HepG2 (cell line): ENCODE data around the gene EGLN1. TPM values are rescaled to one million over a fixed set of nuclear protein-coding genes. Genes with fewer than 3 reads are reported as not detected.

Experiments
- ATAC-seq: fragments of 200-7000 bp; cut with Tn5 transposase; 3 replicates; pipeline ENCODE4 v1.9.1; 2020; ENCODE audit warnings: mild to moderate bottlenecking, moderate library complexity
- BruUV-seq: library from RNA; stranded (reverse); fragments of 400-500 nt; replicated peaks from 2 replicates; lab custom pipeline; 2021; lab: Mats Ljungman, UMichigan
- CTCF ChIA-PET: fragments of 300-600 bp; formaldehyde crosslinking; extraction: SDS; loops from one replicate; lab custom pipeline; 2021; ENCODE audit warnings: low total read pairs, inconsistent platforms, low intra/inter-chr PET ratio; lab: Yijun Ruan, JAX
- POLR2A ChIA-PET: fragments of 350-600 bp; sonication (Branson Sonifier 250); formaldehyde crosslinking; loops from one replicate; lab custom pipeline; 2020; ENCODE audit warnings: antibody characterized with exemption, inconsistent platforms; lab: Yijun Ruan, JAX
- DNase-seq: peaks from one replicate; pipeline ENCODE4 v3.0.0-alpha.2; 2015; ENCODE audit warnings: low spot score
- FAIRE-seq: peaks from 3 replicates; lab custom pipeline; 2011; peaks lifted over from hg19 to GRCh38; lab: Jason Lieb, UNC
- H2AFZ ChIP-seq: one replicate; pipeline ENCODE4 v1.6.1; 2011; ENCODE audit warnings: low read length, inconsistent platforms
- H3K27ac ChIP-seq: fragments of 300-600 bp; 3 replicates; pipeline ENCODE4 v1.8.0; 2011; ENCODE audit warnings: mixed run types, mild to moderate bottlenecking, mixed read lengths, low read length, inconsistent platforms; ENCODE audit not compliant: insufficient read depth; ENCODE audit errors: extremely low read length
- H3K27me3 ChIP-seq, 2 experiments: fragments of 200-600 bp in 1 of 2; 2 replicates in 1 of 2; 3 replicates in 1 of 2; pipeline versions ENCODE4 v1.6.0 to v1.8.0; 2011; ENCODE audit warnings: low read length in 2 of 2, mild to moderate bottlenecking in 2 of 2, moderate library complexity in 2 of 2, inconsistent platforms in 1 of 2; ENCODE audit not compliant: insufficient read depth in 2 of 2, control insufficient read depth in 1 of 2
- H3K36me3 ChIP-seq, 2 experiments: fragments of 200-600 bp in 1 of 2; replicated peaks in 1 of 2; 2 replicates in 1 of 2; 3 replicates in 1 of 2; pipeline versions ENCODE4 v1.5.1 to v1.8.0; 2011; ENCODE audit warnings: low read length in 2 of 2, inconsistent platforms in 1 of 2; ENCODE audit not compliant: insufficient read depth in 2 of 2, control insufficient read depth in 1 of 2
- H3K4me1 ChIP-seq: 2 replicates; pipeline ENCODE4 v1.5.1; 2012; ENCODE audit warnings: low read length, inconsistent platforms; ENCODE audit not compliant: insufficient read depth
- H3K4me2 ChIP-seq: 2 replicates; pipeline ENCODE4 v1.6.0; 2011; ENCODE audit warnings: low read depth, low read length, inconsistent platforms
- H3K4me3 ChIP-seq, 3 experiments: fragments of 200-600 bp in 1 of 3; sonication (generic), shearing (Covaris generic) in 1 of 3; replicated peaks in 1 of 3; 2 replicates each; pipeline ENCODE4 v1.5.1; 2011 to 2016; ENCODE audit warnings: low read length in 3 of 3, inconsistent platforms in 2 of 3, low read depth in 2 of 3, mild to moderate bottlenecking in 2 of 3, control low read depth in 1 of 3, mixed read lengths in 1 of 3; ENCODE audit not compliant: insufficient read depth in 1 of 3
- H3K79me2 ChIP-seq: one replicate; pipeline ENCODE4 v1.6.1; 2011; ENCODE audit warnings: low read length, inconsistent platforms; ENCODE audit not compliant: insufficient read depth
- H3K9ac ChIP-seq: 2 replicates; pipeline ENCODE4 v1.6.0; 2011; ENCODE audit warnings: mild to moderate bottlenecking, low read depth, low read length, inconsistent platforms; ENCODE audit not compliant: insufficient read depth
- H3K9me3 ChIP-seq: 2 replicates; pipeline ENCODE4 v1.5.1; 2012; ENCODE audit warnings: mild to moderate bottlenecking, low read length
- H4K20me1 ChIP-seq: 2 replicates; pipeline ENCODE4 v1.6.0; 2011; ENCODE audit warnings: inconsistent platforms, mild to moderate bottlenecking, low read length, moderate library complexity; ENCODE audit not compliant: insufficient read depth
- CCAR2 ChIP-seq: fragments of 200-400 bp; formaldehyde crosslinking; optimal IDR thresholded peaks from 2 replicates; pipeline ENCODE3; 2018; ENCODE audit warnings: low read depth, mild to moderate bottlenecking, low read length, moderate library complexity
- GATAD2A ChIP-seq: IDR thresholded peaks from 2 replicates; pipeline ENCODE4 v1.6.1; 2016
- HMG20A ChIP-seq: IDR thresholded peaks from 2 replicates; pipeline ENCODE4 v1.6.1; 2016; ENCODE audit warnings: borderline replicate concordance
- KDM3A ChIP-seq: IDR thresholded peaks from 2 replicates; pipeline ENCODE4 v1.6.1; 2018; ENCODE audit warnings: low read depth, missing compliant biosample characterization
- MAF1 ChIP-seq: sonication (generic); formaldehyde crosslinking; IDR thresholded peaks from 2 replicates; pipeline ENCODE4 v1.5.0; 2020; ENCODE audit warnings: missing genetic modification reagents, borderline replicate concordance
- NFIB ChIP-seq: sonication (generic); formaldehyde crosslinking; IDR thresholded peaks from 2 replicates; pipeline ENCODE4 v1.9.0; 2021; ENCODE audit warnings: missing genetic modification reagents, mild to moderate bottlenecking, borderline replicate concordance
- NFKBIZ ChIP-seq: IDR thresholded peaks from 2 replicates; pipeline ENCODE4 v1.6.1; 2018; ENCODE audit warnings: missing genetic modification reagents, missing compliant biosample characterization
- PAF1 ChIP-seq: IDR thresholded peaks from 2 replicates; pipeline ENCODE4 v1.6.1; 2016; ENCODE audit warnings: missing genetic modification reagents, missing compliant biosample characterization
- PHB2 ChIP-seq: fragments of 450-650 bp; IDR thresholded peaks from 2 replicates; pipeline ENCODE4 v1.6.1; 2018; ENCODE audit not compliant: partially characterized antibody
- RAD51 ChIP-seq: fragments of 450-650 bp; IDR thresholded peaks from 2 replicates; pipeline ENCODE4 v1.6.1; 2016; ENCODE audit warnings: borderline replicate concordance
- RXRB ChIP-seq: IDR thresholded peaks from 2 replicates; pipeline ENCODE4 v1.6.1; 2016; ENCODE audit warnings: borderline replicate concordance, missing genetic modification reagents, missing compliant biosample characterization
- ZFP1 ChIP-seq: IDR thresholded peaks from 2 replicates; pipeline ENCODE4 v1.6.1; 2016
- ZNF256 ChIP-seq: sonication (generic); formaldehyde crosslinking; conservative IDR thresholded peaks from 2 replicates; pipeline ENCODE4 v1.4.0; 2020; ENCODE audit warnings: missing genetic modification reagents
- ZSCAN21 ChIP-seq: sonication (generic); formaldehyde crosslinking; IDR thresholded peaks from 2 replicates; pipeline ENCODE4 v1.8.0; 2022; ENCODE audit warnings: mild to moderate bottlenecking, missing genetic modification reagents, moderate library complexity, borderline replicate concordance
- ZXDC ChIP-seq: sonication (generic); formaldehyde crosslinking; IDR thresholded peaks from 2 replicates; pipeline ENCODE4 v1.5.0; 2020; ENCODE audit warnings: mild to moderate bottlenecking, missing genetic modification reagents
- WGBS: methylation state at CpG from one replicate; pipeline ENCODE4 v1.1.6; 2017; ENCODE audit warnings: low lambda C conversion rate; 5-methylcytosine and 5-hydroxymethylcytosine counted together
- in situ Hi-C: cut with HindIII; loops from 2 replicates; pipeline ENCODE4 v1.10.0; 2017; ENCODE audit warnings: low pct_unique_long_range_greater_than_20kb; ENCODE audit not compliant: extremely low pct_ligation_motif_present
- intact Hi-C: fragments of 100-400 bp; cut with micrococcal nuclease; formaldehyde crosslinking; loops from one replicate; pipeline ENCODE4 v1.10.0; 2022; ENCODE audit not compliant: unreplicated experiment
- polyA plus RNA-seq, 8 experiments: library from polyadenylated mRNA; depleted of rRNA in 3 of 8; stranded (reverse) in 7 of 8; unstranded in 1 of 8; fragments of >200 nt; fragmentation: Illumina TruSeq in 4 of 8; extraction: Trizol in 4 of 8; gene quantifications; 2 replicates each; pipeline versions ENCODE4 v1.2.1 to v1.2.3, GENCODE V29; 2011 to 2016; ENCODE audit warnings: low read depth in 4 of 8, missing spikeins in 1 of 8, mixed read lengths in 1 of 8; ENCODE audit not compliant: insufficient read depth in 1 of 8
- total RNA-seq, 5 experiments: library from RNA; depleted of rRNA; stranded (reverse); fragments of >200 nt; fragmentation: Illumina TruSeq; extraction: Trizol; gene quantifications; 2 replicates each; pipeline ENCODE4 v1.2.3, GENCODE V29; 2016; ENCODE audit warnings: low read depth in 1 of 5
- TF ChIP-seq, protein P1 (sequence below): sonication (generic); formaldehyde crosslinking; IDR thresholded peaks from 2 replicates; pipeline ENCODE4; 2020; ENCODE audit warnings: missing genetic modification reagents, mild to moderate bottlenecking, borderline replicate concordance
- TF ChIP-seq, protein P2 (sequence below): sonication (generic); formaldehyde crosslinking; IDR thresholded peaks from 2 replicates; pipeline ENCODE4 v1.4.0; 2020; ENCODE audit warnings: missing genetic modification reagents

Gene EGLN1
- total and polyA plus RNA-seq, 2 of the 13 experiments (the other 11 are each of a cell fraction or from before 2014, with no cell fraction given) = 34.4 to 44.1 TPM

DNA sequence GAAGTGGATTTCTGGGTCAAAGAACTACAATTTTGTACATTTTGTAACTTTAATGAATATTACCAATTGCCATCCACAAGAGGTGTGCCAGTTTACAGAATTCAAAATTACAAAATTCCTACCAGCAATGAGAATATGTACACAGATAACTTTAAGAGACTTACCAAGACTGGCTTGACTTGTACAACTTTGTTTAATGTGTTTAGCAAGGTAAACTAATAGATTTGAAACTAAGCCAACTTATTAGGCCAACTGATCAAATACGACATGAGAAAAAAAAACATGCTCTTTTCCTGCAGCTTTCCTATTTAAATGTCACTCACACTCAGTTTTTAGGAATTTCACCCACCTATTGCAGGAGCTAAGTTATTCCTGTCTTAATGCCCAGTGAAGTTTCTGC, 95.8 kb downstream of the EGLN1 start (continued):
- TF ChIP-seq ZXDC (CRISPR knock-in tag) (no peak), ZSCAN21 (CRISPR knock-in tag) (no peak), ZNF256 (CRISPR knock-in tag) (no peak), GATAD2A (CRISPR knock-in tag) (no peak), CCAR2 (no peak), RAD51 (no peak), HMG20A (CRISPR knock-in tag) (no peak)
- TF ChIP-seq, protein P1, sequence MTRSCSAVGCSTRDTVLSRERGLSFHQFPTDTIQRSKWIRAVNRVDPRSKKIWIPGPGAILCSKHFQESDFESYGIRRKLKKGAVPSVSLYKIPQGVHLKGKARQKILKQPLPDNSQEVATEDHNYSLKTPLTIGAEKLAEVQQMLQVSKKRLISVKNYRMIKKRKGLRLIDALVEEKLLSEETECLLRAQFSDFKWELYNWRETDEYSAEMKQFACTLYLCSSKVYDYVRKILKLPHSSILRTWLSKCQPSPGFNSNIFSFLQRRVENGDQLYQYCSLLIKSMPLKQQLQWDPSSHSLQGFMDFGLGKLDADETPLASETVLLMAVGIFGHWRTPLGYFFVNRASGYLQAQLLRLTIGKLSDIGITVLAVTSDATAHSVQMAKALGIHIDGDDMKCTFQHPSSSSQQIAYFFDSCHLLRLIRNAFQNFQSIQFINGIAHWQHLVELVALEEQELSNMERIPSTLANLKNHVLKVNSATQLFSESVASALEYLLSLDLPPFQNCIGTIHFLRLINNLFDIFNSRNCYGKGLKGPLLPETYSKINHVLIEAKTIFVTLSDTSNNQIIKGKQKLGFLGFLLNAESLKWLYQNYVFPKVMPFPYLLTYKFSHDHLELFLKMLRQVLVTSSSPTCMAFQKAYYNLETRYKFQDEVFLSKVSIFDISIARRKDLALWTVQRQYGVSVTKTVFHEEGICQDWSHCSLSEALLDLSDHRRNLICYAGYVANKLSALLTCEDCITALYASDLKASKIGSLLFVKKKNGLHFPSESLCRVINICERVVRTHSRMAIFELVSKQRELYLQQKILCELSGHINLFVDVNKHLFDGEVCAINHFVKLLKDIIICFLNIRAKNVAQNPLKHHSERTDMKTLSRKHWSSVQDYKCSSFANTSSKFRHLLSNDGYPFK (CRISPR knock-in tag) = no peak

- FAIRE-seq = no peak
- CTCF ChIA-PET = no interaction called here
- BruUV-seq = no TSS peak
- TF ChIP-seq MAF1 (CRISPR knock-in tag) (no peak), PHB2 (no peak), NFIB (CRISPR knock-in tag) (no peak), NFKBIZ (CRISPR knock-in tag) (no peak), RXRB (CRISPR knock-in tag) (no peak), KDM3A (CRISPR knock-in tag) (no peak), PAF1 (CRISPR knock-in tag) (no peak), ZFP1 (no peak)
- TF ChIP-seq, protein P2, sequence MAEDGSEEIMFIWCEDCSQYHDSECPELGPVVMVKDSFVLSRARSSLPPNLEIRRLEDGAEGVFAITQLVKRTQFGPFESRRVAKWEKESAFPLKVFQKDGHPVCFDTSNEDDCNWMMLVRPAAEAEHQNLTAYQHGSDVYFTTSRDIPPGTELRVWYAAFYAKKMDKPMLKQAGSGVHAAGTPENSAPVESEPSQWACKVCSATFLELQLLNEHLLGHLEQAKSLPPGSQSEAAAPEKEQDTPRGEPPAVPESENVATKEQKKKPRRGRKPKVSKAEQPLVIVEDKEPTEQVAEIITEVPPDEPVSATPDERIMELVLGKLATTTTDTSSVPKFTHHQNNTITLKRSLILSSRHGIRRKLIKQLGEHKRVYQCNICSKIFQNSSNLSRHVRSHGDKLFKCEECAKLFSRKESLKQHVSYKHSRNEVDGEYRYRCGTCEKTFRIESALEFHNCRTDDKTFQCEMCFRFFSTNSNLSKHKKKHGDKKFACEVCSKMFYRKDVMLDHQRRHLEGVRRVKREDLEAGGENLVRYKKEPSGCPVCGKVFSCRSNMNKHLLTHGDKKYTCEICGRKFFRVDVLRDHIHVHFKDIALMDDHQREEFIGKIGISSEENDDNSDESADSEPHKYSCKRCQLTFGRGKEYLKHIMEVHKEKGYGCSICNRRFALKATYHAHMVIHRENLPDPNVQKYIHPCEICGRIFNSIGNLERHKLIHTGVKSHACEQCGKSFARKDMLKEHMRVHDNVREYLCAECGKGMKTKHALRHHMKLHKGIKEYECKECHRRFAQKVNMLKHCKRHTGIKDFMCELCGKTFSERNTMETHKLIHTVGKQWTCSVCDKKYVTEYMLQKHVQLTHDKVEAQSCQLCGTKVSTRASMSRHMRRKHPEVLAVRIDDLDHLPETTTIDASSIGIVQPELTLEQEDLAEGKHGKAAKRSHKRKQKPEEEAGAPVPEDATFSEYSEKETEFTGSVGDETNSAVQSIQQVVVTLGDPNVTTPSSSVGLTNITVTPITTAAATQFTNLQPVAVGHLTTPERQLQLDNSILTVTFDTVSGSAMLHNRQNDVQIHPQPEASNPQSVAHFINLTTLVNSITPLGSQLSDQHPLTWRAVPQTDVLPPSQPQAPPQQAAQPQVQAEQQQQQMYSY (CRISPR knock-in tag) = no peak
Measured at GRCh38 chr1:231324660-231325059, 97.4 kb downstream of the EGLN1 start.

More at GRCh38 chr1:231324660-231325059, 97.4 kb downstream of the EGLN1 start:
- POLR2A ChIA-PET = no interaction called here
- Histone ChIP-seq H4K20me1 (no peaks in the 10 kb centered on the region), H3K4me1 (no peaks in the 10 kb centered on the region), H3K27ac (no peak overlapping the region), H3K27me3 (no peaks in the 10 kb centered on the region), H3K4me3 (no peak overlapping the region), H3K79me2 (no peaks in the 10 kb centered on the region), H3K9me3 (no peaks in the 10 kb centered on the region), H2AFZ (no peak overlapping the region), H3K36me3 (no peaks in the 10 kb centered on the region), H3K4me2 (no peak overlapping the region), H3K9ac (no peak overlapping the region)
- no peak for DNase-seq
- WGBS = 65% methylated on average over 5 of the region's 5 CpGs
- ATAC-seq = no peak
- intact Hi-C loops = no loop called here
- in situ Hi-C loops = no loop called here
